ENCODE results near the gene ACTL6A.

DNA sequence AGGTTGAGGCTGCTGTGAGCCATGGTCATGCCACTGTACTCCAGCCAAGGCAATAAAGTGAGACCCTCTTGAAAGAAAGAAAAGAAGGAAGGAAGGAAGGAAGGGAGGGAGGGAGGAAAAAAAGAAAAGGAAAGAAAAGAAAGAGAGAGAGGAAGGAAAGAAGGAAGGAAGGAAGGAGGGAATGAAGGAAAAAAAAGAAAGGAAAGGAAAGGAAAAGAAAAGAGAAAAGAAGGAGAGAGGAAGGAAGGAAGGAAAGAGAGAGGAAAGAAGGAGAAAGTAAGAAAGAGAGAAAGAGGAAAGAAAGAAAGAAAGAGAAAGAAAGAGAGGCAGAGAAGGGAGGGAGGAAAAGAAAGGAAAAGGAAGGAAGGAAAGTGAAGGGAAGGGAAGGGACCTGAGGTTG lies 20.4 kb upstream of the ACTL6A start:
- TF ChIP-seq, protein P1, sequence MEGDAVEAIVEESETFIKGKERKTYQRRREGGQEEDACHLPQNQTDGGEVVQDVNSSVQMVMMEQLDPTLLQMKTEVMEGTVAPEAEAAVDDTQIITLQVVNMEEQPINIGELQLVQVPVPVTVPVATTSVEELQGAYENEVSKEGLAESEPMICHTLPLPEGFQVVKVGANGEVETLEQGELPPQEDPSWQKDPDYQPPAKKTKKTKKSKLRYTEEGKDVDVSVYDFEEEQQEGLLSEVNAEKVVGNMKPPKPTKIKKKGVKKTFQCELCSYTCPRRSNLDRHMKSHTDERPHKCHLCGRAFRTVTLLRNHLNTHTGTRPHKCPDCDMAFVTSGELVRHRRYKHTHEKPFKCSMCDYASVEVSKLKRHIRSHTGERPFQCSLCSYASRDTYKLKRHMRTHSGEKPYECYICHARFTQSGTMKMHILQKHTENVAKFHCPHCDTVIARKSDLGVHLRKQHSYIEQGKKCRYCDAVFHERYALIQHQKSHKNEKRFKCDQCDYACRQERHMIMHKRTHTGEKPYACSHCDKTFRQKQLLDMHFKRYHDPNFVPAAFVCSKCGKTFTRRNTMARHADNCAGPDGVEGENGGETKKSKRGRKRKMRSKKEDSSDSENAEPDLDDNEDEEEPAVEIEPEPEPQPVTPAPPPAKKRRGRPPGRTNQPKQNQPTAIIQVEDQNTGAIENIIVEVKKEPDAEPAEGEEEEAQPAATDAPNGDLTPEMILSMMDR (IDR thresholded peaks at IDR 0.05) = no peak
- TF ChIP-seq POLR2A (IDR thresholded peaks at IDR 0.05) = no peak

Measured in testis (tissue), 2 donors.